Keratinocyte (primary cell): ENCODE data around the gene OCLN.

Experiments used
- CTCF ChIP-seq, 3 experiments: IDR thresholded peaks in 1 of 3; conservative IDR thresholded peaks in 1 of 3; optimal IDR thresholded peaks in 1 of 3; 2 replicates in 2 of 3; 3 replicates in 1 of 3; pipeline versions ENCODE3 to v1.5.1; 2011; ENCODE audit warnings: low read length in 3 of 3, mild to moderate bottlenecking in 3 of 3, moderate library complexity in 2 of 3, control low read depth in 1 of 3, inconsistent platforms in 1 of 3; ENCODE audit not compliant: insufficient read depth in 2 of 3; ENCODE audit errors: extremely low read depth in 1 of 3
- EZH2 ChIP-seq: IDR thresholded peaks from one replicate; pipeline ENCODE4 v1.6.1; 2012; ENCODE audit warnings: inconsistent platforms, mild to moderate bottlenecking, low read length, moderate library complexity

- no peak for TF ChIP-seq CTCF (optimal IDR thresholded peaks at IDR 0.05 in 1 of 3, IDR thresholded peaks at IDR 0.05 in 1 of 3, conservative IDR thresholded peaks at IDR 0.05 in 1 of 3; ENCODE audit: extremely low read depth in 1 of 3, insufficient read depth in 2 of 3, low read length in 3 of 3)
- TF ChIP-seq EZH2: no peak
Observed at GRCh38 chr5:69504036-69504435, 11.4 kb downstream of the OCLN start.
